ENCODE data around the gene KDM4C. TPM values are rescaled to one million over a fixed set of nuclear protein-coding genes. Genes with fewer than 3 reads are reported as not detected.

Gene KDM4C
- total RNA-seq, 1 donor from 2014 or later = 12.7 TPM

- peaks cover 0 to 3% of the 10 kb centered on the region in 2 donors for H3K4me1 ChIP-seq
These were observed 21.9 kb downstream of the KDM4C start for GRCh38 chr9:6779417-6780241.

GRCh38 chr9:6780690-6781089 is 22.9 kb downstream of the KDM4C start:
- intact Hi-C loops (cut with DNase I) = no loop called here
- Histone ChIP-seq H3K27ac (no peak overlapping the region), H3K4me1 (peaks cover 0 to 3% of the 10 kb centered on the region in 2 donors), H3K4me3 (no peak overlapping the region), H3K36me3 (no peaks in the 10 kb centered on the region), H3K9me3 (no peaks in the 10 kb centered on the region), H3K27me3 (no peaks in the 10 kb centered on the region)
- DNase-seq (ENCODE audit: low spot score in 2 of 2) = no peak
- no peak for TF ChIP-seq CTCF (IDR thresholded peaks at IDR 0.05)

More at GRCh38 chr9:6779417-6780241, 21.9 kb downstream of the KDM4C start:
- Histone ChIP-seq H3K27ac (no peak overlapping the region), H3K4me3 (no peak overlapping the region), H3K36me3 (no peaks in the 10 kb centered on the region), H3K27me3 (no peaks in the 10 kb centered on the region), H3K9me3 (no peaks in the 10 kb centered on the region)
- no peak for TF ChIP-seq CTCF (IDR thresholded peaks at IDR 0.05)
- DNase-seq (ENCODE audit: low spot score in 2 of 2) = no peak
- intact Hi-C loops (cut with DNase I) = no loop called here

GRCh38 chr9:6781476-6781875 is 23.7 kb downstream of the KDM4C start:
- no peaks in the 10 kb centered on the region for H3K9me3 ChIP-seq
- H3K4me1 ChIP-seq = peaks cover 0 to 3% of the 10 kb centered on the region in 2 donors
- intact Hi-C loops (cut with DNase I) = no loop called here
- no peak for DNase-seq (ENCODE audit: low spot score in 2 of 2)
- H3K4me3 ChIP-seq = no peak overlapping the region
- TF ChIP-seq CTCF (IDR thresholded peaks at IDR 0.05) = no peak
- no peaks in the 10 kb centered on the region for H3K27me3 ChIP-seq
- no peaks in the 10 kb centered on the region for H3K36me3 ChIP-seq
- no peak overlapping the region for H3K27ac ChIP-seq

GRCh38 chr9:6782345-6782744 is 24.6 kb downstream of the KDM4C start:
- intact Hi-C loops (cut with DNase I) = no loop called here
- Histone ChIP-seq H3K27me3 (no peaks in the 10 kb centered on the region), H3K9me3 (no peaks in the 10 kb centered on the region), H3K36me3 (no peaks in the 10 kb centered on the region), H3K4me3 (no peak overlapping the region), H3K4me1 (peaks cover 0 to 3% of the 10 kb centered on the region in 2 donors), H3K27ac (no peak overlapping the region)
- no peak for DNase-seq (ENCODE audit: low spot score in 2 of 2)
- TF ChIP-seq CTCF (IDR thresholded peaks at IDR 0.05) = no peak

- no peaks in the 10 kb centered on the region for H3K9me3 ChIP-seq
- no peak overlapping the region for H3K27ac ChIP-seq
- intact Hi-C loops (cut with DNase I) = no loop called here
- H3K4me3 ChIP-seq = no peak overlapping the region
- H3K27me3 ChIP-seq = no peaks in the 10 kb centered on the region
- H3K4me1 ChIP-seq = peaks cover 0 to 3% of the 10 kb centered on the region in 2 donors
- no peaks in the 10 kb centered on the region for H3K36me3 ChIP-seq
- TF ChIP-seq CTCF (IDR thresholded peaks at IDR 0.05) = no peak
- no peak for DNase-seq (ENCODE audit: low spot score in 2 of 2)
These were observed 25.2 kb downstream of the KDM4C start for GRCh38 chr9:6782981-6783380.
